Neural cell (in vitro differentiated cells): ENCODE data around the gene ROBO1. TPM values are rescaled to one million over a fixed set of nuclear protein-coding genes. Genes with fewer than 3 reads are reported as not detected.

ENCODE experiments used
- H2AFZ ChIP-seq: fragments of 200-600, 300-800 bp; sonication (generic), shearing (Covaris generic); 2 replicates; pipeline ENCODE4 v1.6.0; 2014; ENCODE audit warnings: low read depth, mild to moderate bottlenecking, antibody characterized with exemption, low read length, moderate library complexity
- H3F3A ChIP-seq: fragments of 200-600 bp; shearing (Covaris generic); 2 replicates; pipeline ENCODE4 v1.6.1; 2016; ENCODE audit warnings: mild to moderate bottlenecking, moderate library complexity, mixed read lengths, antibody characterized with exemption, low read length; ENCODE audit not compliant: insufficient read depth, poor library complexity, severe bottlenecking
- H3K27ac ChIP-seq: fragments of 200-600, 300-800 bp; sonication (generic), shearing (Covaris generic); 2 replicates; pipeline ENCODE4 v1.5.1; 2014; ENCODE audit warnings: mild to moderate bottlenecking, low read length, moderate library complexity
- H3K27me3 ChIP-seq: fragments of 300-800, 200-600 bp; sonication (generic), shearing (Covaris generic); 2 replicates; pipeline ENCODE4 v1.6.0; 2014; ENCODE audit warnings: mild to moderate bottlenecking, low read depth, low read length, moderate library complexity; ENCODE audit not compliant: insufficient read depth
- H3K36me3 ChIP-seq: fragments of 300-800, 200-600 bp; sonication (generic), shearing (Covaris generic); 2 replicates; pipeline ENCODE4 v1.5.1; 2014; ENCODE audit warnings: mild to moderate bottlenecking, antibody characterized with exemption, low read length, moderate library complexity; ENCODE audit not compliant: insufficient read depth
- H3K4me2 ChIP-seq: fragments of 300-800, 200-600 bp; sonication (generic), shearing (Covaris generic); 2 replicates; pipeline ENCODE4 v1.6.0; 2014; ENCODE audit warnings: mild to moderate bottlenecking, low read length
- H3K4me3 ChIP-seq: fragments of 300-800, 200-600 bp; sonication (generic), shearing (Covaris generic); 2 replicates; pipeline ENCODE4 v1.5.1; 2014; ENCODE audit warnings: mild to moderate bottlenecking, low read length, moderate library complexity
- H3K79me2 ChIP-seq: fragments of 200-600 bp; shearing (Covaris generic); replicated peaks from 2 replicates; pipeline ENCODE4 v1.6.0; 2014; ENCODE audit warnings: mild to moderate bottlenecking, low read length, moderate library complexity; ENCODE audit not compliant: insufficient read depth
- H3K9ac ChIP-seq: fragments of 300-800, 200-600 bp; sonication (generic), shearing (Covaris generic); 2 replicates; pipeline ENCODE4 v1.6.1; 2016; ENCODE audit warnings: mild to moderate bottlenecking, low read length, mixed read lengths
- H3K9me2 ChIP-seq: fragments of 200-600 bp; shearing (Covaris generic); 2 replicates; pipeline ENCODE4 v1.6.1; 2016; ENCODE audit warnings: mild to moderate bottlenecking, low read length, mixed read lengths; ENCODE audit not compliant: insufficient read depth
- H3K9me3 ChIP-seq: fragments of 200-600, 300-800 bp; sonication (generic), shearing (Covaris generic); 2 replicates; pipeline ENCODE4 v1.6.1; 2016; ENCODE audit warnings: mild to moderate bottlenecking, mixed run types, low read length, moderate library complexity, mixed read lengths
- H4K20me1 ChIP-seq: fragments of 200-600 bp; shearing (Covaris generic); 2 replicates; pipeline ENCODE4 v1.6.1; 2016; ENCODE audit warnings: mild to moderate bottlenecking, mixed run types; ENCODE audit not compliant: insufficient read depth
- EP300 ChIP-seq: fragments of 450-650 bp; conservative IDR thresholded peaks from 2 replicates; pipeline ENCODE4 v1.6.1; 2014; ENCODE audit warnings: antibody characterized with exemption, mild to moderate bottlenecking, moderate library complexity; ENCODE audit not compliant: poor library complexity, severe bottlenecking
- EZH2 ChIP-seq: fragments of 200-600, 300-800 bp; shearing (Covaris generic), sonication (generic); IDR thresholded peaks from 2 replicates; pipeline ENCODE4 v1.6.1; 2014; ENCODE audit warnings: antibody characterized with exemption, low read length, borderline replicate concordance, mild to moderate bottlenecking; ENCODE audit not compliant: insufficient read depth, poor library complexity, severe bottlenecking
- MXI1 ChIP-seq: fragments of 450-650 bp; conservative IDR thresholded peaks from 2 replicates; pipeline ENCODE4 v1.6.1; 2014; ENCODE audit warnings: antibody characterized with exemption, mild to moderate bottlenecking; ENCODE audit not compliant: poor library complexity, severe bottlenecking
- POLR2AphosphoS5 ChIP-seq: IDR thresholded peaks from 2 replicates; pipeline ENCODE4 v1.6.1; 2012
- RAD21 ChIP-seq: fragments of 450-650 bp; conservative IDR thresholded peaks from 2 replicates; pipeline ENCODE4 v1.6.1; 2014; ENCODE audit warnings: antibody characterized with exemption, mild to moderate bottlenecking, moderate library complexity
- REST ChIP-seq: IDR thresholded peaks from 2 replicates; pipeline ENCODE4 v1.6.1; 2012; ENCODE audit warnings: borderline replicate concordance
- SMC3 ChIP-seq: fragments of 450-650 bp; conservative IDR thresholded peaks from 2 replicates; pipeline ENCODE4 v1.6.1; 2014; ENCODE audit warnings: antibody characterized with exemption, mild to moderate bottlenecking, moderate library complexity; ENCODE audit not compliant: poor library complexity
- TAF1 ChIP-seq: IDR thresholded peaks from 2 replicates; pipeline ENCODE4 v1.6.1; 2012; ENCODE audit warnings: low read depth
- polyA plus RNA-seq: library from polyadenylated mRNA; depleted of rRNA; stranded (reverse); fragments of >200 nt; gene quantifications from 2 replicates; pipeline ENCODE4 v1.2.3, GENCODE V29; 2014
- TF ChIP-seq, protein P1 (sequence below): fragments of 450-650 bp; IDR thresholded peaks from 2 replicates; pipeline ENCODE4 v1.5.1; 2014; ENCODE audit warnings: antibody characterized with exemption, mild to moderate bottlenecking, moderate library complexity; ENCODE audit not compliant: poor library complexity, severe bottlenecking

Gene ROBO1
- polyA plus RNA-seq, 1 donor from 2014 or later = 183 TPM

DNA sequence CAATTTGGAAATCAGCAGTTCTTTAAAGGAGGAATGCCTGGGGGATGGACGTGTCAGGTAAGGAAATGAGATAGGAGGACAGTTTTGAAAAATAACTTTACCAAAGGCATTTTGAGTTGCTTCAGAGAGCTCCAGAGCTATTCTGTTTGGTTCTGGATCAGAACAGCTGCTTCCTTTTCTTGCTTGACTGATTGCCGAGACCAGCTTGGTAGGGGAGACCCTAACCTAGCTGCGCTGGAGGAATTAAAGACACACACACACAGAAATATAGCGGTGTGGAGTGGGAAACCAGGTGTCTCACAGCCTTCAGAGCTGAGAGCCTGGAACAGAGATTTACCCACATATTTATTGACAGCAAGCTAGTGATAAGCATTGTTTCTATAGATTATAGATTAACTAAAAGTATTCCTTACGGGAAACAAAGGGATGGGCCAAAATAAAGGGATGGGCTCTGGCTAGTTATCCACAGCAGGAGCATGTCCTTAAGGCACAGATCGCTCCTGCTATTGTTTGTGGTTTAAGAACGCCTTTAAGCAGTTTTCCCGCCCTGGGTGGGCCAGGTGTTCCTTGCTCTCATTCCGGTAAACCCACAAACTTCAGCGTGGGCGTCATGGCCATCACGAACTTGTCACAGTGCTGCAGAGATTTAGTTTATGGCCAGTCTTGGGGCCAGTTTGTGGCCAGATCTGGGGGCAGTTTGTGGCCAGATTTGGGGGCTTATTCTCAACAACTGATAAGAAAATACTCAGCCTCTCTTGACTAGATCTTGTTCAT, 556.0 kb downstream of the ROBO1 start:
- H3K36me3 ChIP-seq = no peaks in the 10 kb centered on the region
- no peak overlapping the region for H3K4me2 ChIP-seq
- no peaks in the 10 kb centered on the region for H3K9me2 ChIP-seq
- no peak overlapping the region for H2AFZ ChIP-seq
- H3K9ac ChIP-seq = no peak overlapping the region
- H3K9me3 ChIP-seq = peaks cover 2% of the 10 kb centered on the region
- H3K79me2 ChIP-seq = no peaks in the 10 kb centered on the region
- no peak overlapping the region for H3K27ac ChIP-seq
- H4K20me1 ChIP-seq = no peaks in the 10 kb centered on the region
- H3K27me3 ChIP-seq = no peaks in the 10 kb centered on the region
- no peak overlapping the region for H3K4me3 ChIP-seq
- no peak for TF ChIP-seq EZH2
- TF ChIP-seq REST = no peak
- TF ChIP-seq MXI1 = no peak
- H3F3A ChIP-seq = no peaks in the 10 kb centered on the region

GRCh38 chr3:79204351-79204750, 563.4 kb downstream of the ROBO1 start:
- Histone ChIP-seq H3K4me2 (no peak overlapping the region), H3K9me2 (no peaks in the 10 kb centered on the region), H3K27me3 (no peaks in the 10 kb centered on the region), H3K79me2 (no peaks in the 10 kb centered on the region), H3K9ac (no peak overlapping the region), H3F3A (no peaks in the 10 kb centered on the region), H3K4me3 (no peak overlapping the region), H3K9me3 (no peaks in the 10 kb centered on the region), H4K20me1 (no peaks in the 10 kb centered on the region), H2AFZ (no peak overlapping the region), H3K27ac (no peak overlapping the region), H3K36me3 (no peaks in the 10 kb centered on the region)
- no peak for TF ChIP-seq TAF1
- TF ChIP-seq MXI1 = no peak
- no peak for TF ChIP-seq SMC3
- TF ChIP-seq, protein P1, sequence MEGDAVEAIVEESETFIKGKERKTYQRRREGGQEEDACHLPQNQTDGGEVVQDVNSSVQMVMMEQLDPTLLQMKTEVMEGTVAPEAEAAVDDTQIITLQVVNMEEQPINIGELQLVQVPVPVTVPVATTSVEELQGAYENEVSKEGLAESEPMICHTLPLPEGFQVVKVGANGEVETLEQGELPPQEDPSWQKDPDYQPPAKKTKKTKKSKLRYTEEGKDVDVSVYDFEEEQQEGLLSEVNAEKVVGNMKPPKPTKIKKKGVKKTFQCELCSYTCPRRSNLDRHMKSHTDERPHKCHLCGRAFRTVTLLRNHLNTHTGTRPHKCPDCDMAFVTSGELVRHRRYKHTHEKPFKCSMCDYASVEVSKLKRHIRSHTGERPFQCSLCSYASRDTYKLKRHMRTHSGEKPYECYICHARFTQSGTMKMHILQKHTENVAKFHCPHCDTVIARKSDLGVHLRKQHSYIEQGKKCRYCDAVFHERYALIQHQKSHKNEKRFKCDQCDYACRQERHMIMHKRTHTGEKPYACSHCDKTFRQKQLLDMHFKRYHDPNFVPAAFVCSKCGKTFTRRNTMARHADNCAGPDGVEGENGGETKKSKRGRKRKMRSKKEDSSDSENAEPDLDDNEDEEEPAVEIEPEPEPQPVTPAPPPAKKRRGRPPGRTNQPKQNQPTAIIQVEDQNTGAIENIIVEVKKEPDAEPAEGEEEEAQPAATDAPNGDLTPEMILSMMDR = no peak
- TF ChIP-seq EP300 = no peak
- no peak for TF ChIP-seq REST
- TF ChIP-seq EZH2 = no peak
- TF ChIP-seq POLR2AphosphoS5 = no peak
- no peak for TF ChIP-seq RAD21
